ENCODE measurements around the gene ADCK1. TPM values are rescaled to one million over a fixed set of nuclear protein-coding genes. Genes with fewer than 3 reads are reported as not detected.

ADCK1 gene
- total and polyA plus RNA-seq, 2 donors (not counting 3 experiments of a cell fraction or from before 2014, with no cell fraction given), result 4.2 to 6.9 TPM

GRCh38 chr14:77859934-77860570 lies 60.1 kb downstream of the ADCK1 start:
- no peaks in the 10 kb centered on the region for H3K27me3 ChIP-seq (ENCODE audit: control insufficient read depth in 2 of 2, insufficient read depth in 2 of 2, low read length in 2 of 2)
- H3K9me3 ChIP-seq (replicated peaks; ENCODE audit: control insufficient read depth, insufficient read depth, low read length), result no peaks in the 10 kb centered on the region
- ChIA-PET CTCF (interaction anchor here (1.2 to 6.6 kb wide), 4 partner anchors 11 to 838 kb away, joined by 4 to 110 read pairs (median 30); no protein-coding TSS in a partner anchor), POLR2A (no interaction called here)
- no peaks in the 10 kb centered on the region for H3K36me3 ChIP-seq (ENCODE audit: control insufficient read depth in 2 of 2, extremely low read depth in 1 of 2, insufficient read depth in 2 of 2, low read length in 2 of 2)
- no TSS peak for BruUV-seq (replicated peaks)
- DNase-seq (ENCODE audit: low read depth, low spot score) (no peak), FAIRE-seq (no peak)
- H3K4me3 ChIP-seq (replicated peaks in 1 of 3; ENCODE audit: insufficient read depth in 1 of 3, low read depth in 1 of 3, low read length in 3 of 3), result no peak overlapping the region
- H3K9ac ChIP-seq (replicated peaks; ENCODE audit: extremely low read depth, insufficient read depth, low read length), result no peak overlapping the region
- no peaks in the 10 kb centered on the region for H3K79me2 ChIP-seq (ENCODE audit: control insufficient read depth, insufficient read depth, low read length)
- TF ChIP-seq GATA2 (IDR thresholded peaks at IDR 0.05; ENCODE audit: insufficient read depth, insufficient read length, low read depth, low read length) (no peak), MYC (IDR thresholded peaks at IDR 0.05; ENCODE audit: low read depth, low read length) (no peak), EZH2 (IDR thresholded peaks at IDR 0.05; ENCODE audit: borderline replicate concordance, low read depth, low read length, severe bottlenecking) (no peak)
- H3K27ac ChIP-seq (ENCODE audit: insufficient read depth, low read depth, low read length), result no peak overlapping the region
- no peak overlapping the region for H2AFZ ChIP-seq (ENCODE audit: low read depth, low read length)
- H3K9me1 ChIP-seq (replicated peaks; ENCODE audit: control insufficient read depth, extremely low read depth, insufficient read depth, low read length), result no peaks in the 10 kb centered on the region
- dilution Hi-C loops (cut with MboI; ENCODE audit: extremely low pct_ligation_motif_present, low sequenced_read_pairs), result no loop called here
- no peak overlapping the region for H3K4me2 ChIP-seq (ENCODE audit: insufficient read depth, low read length)
- H4K20me1 ChIP-seq (replicated peaks; ENCODE audit: control insufficient read depth, extremely low read depth, insufficient read depth, low read length), result no peaks in the 10 kb centered on the region
- intact Hi-C loops (cut with micrococcal nuclease), result no loop called here
- H3K4me1 ChIP-seq (ENCODE audit: control insufficient read depth, extremely low read depth, insufficient read depth, low read length), result no peaks in the 10 kb centered on the region

DNA sequence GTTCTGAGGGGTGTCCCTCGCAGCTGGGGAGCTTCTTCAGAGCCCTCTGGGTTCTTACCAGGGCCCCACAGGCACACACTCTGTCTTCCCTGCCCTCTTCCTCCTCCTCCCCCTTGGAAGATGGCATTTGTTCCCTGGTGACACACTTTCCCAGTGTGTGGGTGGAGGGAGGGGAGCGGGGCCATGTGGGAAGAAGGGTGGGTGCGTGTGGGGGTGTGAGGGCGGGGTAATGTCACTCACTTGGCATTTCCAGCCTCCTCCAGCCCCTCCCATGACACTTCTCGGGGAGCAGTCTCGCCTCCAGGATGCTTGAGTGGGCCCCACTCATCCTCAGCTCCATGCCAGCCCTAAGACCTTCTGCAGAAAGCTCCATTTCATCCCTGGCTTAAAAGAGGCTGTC lies 61.3 kb downstream of the ADCK1 start:
- H3K9me3 ChIP-seq (replicated peaks; ENCODE audit: control insufficient read depth, insufficient read depth, low read length), result no peaks in the 10 kb centered on the region
- BruUV-seq (replicated peaks), result no TSS peak
- intact Hi-C loops (cut with micrococcal nuclease), result no loop called here

More for the DNA sequence above, 61.3 kb downstream of the ADCK1 start:
- no peak for FAIRE-seq
- H3K9me1 ChIP-seq (replicated peaks; ENCODE audit: control insufficient read depth, extremely low read depth, insufficient read depth, low read length), result no peaks in the 10 kb centered on the region
- dilution Hi-C loops (cut with MboI; ENCODE audit: extremely low pct_ligation_motif_present, low sequenced_read_pairs), result no loop called here
- H3K9ac ChIP-seq (replicated peaks; ENCODE audit: extremely low read depth, insufficient read depth, low read length), result no peak overlapping the region
- no peak overlapping the region for H3K27ac ChIP-seq (ENCODE audit: insufficient read depth, low read depth, low read length)
- no peaks in the 10 kb centered on the region for H3K27me3 ChIP-seq (ENCODE audit: control insufficient read depth in 2 of 2, insufficient read depth in 2 of 2, low read length in 2 of 2)
- CTCF ChIA-PET, result interaction anchor here (0.8 to 6.6 kb wide), 9 partner anchors 9 to 837 kb away, joined by 3 to 110 read pairs (median 7); no protein-coding TSS in a partner anchor
- no peak for DNase-seq (ENCODE audit: low read depth, low spot score)
- H3K4me2 ChIP-seq (ENCODE audit: insufficient read depth, low read length), result no peak overlapping the region
- POLR2A ChIA-PET, result no interaction called here
- H3K36me3 ChIP-seq (ENCODE audit: control insufficient read depth in 2 of 2, extremely low read depth in 1 of 2, insufficient read depth in 2 of 2, low read length in 2 of 2), result no peaks in the 10 kb centered on the region
- no peak overlapping the region for H3K4me3 ChIP-seq (replicated peaks in 1 of 3; ENCODE audit: insufficient read depth in 1 of 3, low read depth in 1 of 3, low read length in 3 of 3)
- TF ChIP-seq MYC (IDR thresholded peaks at IDR 0.05; ENCODE audit: low read depth, low read length) (no peak), MAX (IDR thresholded peaks at IDR 0.05; ENCODE audit: insufficient read depth, insufficient read length) (no peak), FOS (IDR thresholded peaks at IDR 0.05; ENCODE audit: borderline replicate concordance, insufficient read depth, low read length) (no peak), POLR2A (IDR thresholded peaks at IDR 0.05; ENCODE audit: low read depth, low read length) (no peak), GATA2 (IDR thresholded peaks at IDR 0.05; ENCODE audit: insufficient read depth, insufficient read length, low read depth, low read length) (no peak), CTCF (IDR thresholded peaks at IDR 0.05; ENCODE audit: extremely low read depth in 1 of 2, insufficient read depth in 1 of 2, low read depth in 1 of 2, low read length in 2 of 2) (no peak), JUN (IDR thresholded peaks at IDR 0.05; ENCODE audit: borderline replicate concordance, insufficient read depth, insufficient read length, low read depth) (no peak), EZH2 (IDR thresholded peaks at IDR 0.05; ENCODE audit: borderline replicate concordance, low read depth, low read length, severe bottlenecking) (no peak), POLR2AphosphoS5 (IDR thresholded peaks at IDR 0.05; ENCODE audit: insufficient read depth, low read depth, low read length) (no peak)
- H3K4me1 ChIP-seq (ENCODE audit: control insufficient read depth, extremely low read depth, insufficient read depth, low read length), result no peaks in the 10 kb centered on the region
- H2AFZ ChIP-seq (ENCODE audit: low read depth, low read length), result no peak overlapping the region
- no peaks in the 10 kb centered on the region for H3K79me2 ChIP-seq (ENCODE audit: control insufficient read depth, insufficient read depth, low read length)
- H4K20me1 ChIP-seq (replicated peaks; ENCODE audit: control insufficient read depth, extremely low read depth, insufficient read depth, low read length), result no peaks in the 10 kb centered on the region
